NCI-H82 treated with DMSO at 0.1 percent for 48 hours (cell line): Measurements from ENCODE around the gene ENO3.

Experiments
- DNase-seq: peaks from one replicate; lab custom pipeline; 2025; ENCODE audit not compliant: unreplicated experiment; lab: John Stamatoyannopoulos, UW

Gene ENO3

DNA sequence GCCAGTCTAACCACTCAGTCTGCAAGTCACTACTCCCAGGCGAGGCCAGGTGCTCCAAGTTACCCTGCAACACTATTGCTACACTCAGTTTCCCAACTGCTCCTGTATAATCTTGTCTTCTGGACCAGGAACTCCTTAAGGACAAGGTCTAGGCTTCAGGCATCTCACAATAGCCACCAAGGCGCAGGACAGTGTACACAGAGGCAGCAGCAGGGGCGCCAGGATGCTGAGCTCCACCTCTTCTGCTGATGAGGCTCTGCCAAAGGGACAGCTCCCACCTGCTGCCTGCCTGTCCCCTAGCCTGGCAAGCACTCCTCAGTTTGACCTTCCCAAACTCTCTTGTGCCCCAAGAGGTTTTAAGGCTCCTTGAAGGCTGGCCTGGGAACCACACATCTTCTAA lies 14.5 kb upstream of the ENO3 start:
- no peak for DNase-seq

DNA sequence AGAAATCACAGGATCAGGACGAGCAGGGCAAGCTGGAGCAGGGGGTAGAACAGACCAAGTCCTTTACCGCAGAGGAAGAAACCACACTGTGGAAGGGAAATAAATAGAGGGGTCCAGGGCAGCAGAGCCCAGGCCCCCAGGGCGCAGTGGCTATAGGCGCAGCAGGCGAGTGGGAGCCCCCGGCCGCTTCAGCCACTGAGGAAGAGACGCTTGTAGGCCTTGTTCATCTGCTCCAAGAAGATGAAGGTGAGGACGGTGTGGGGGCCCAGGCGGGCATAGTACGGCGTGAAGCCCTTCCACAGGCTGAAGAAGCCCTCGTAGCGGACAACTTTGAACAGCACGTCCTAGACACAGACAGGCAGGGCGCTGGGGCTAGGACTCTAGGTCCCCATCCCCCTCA lies 13.4 kb upstream of the ENO3 start:
- DNase-seq, result no peak

DNA sequence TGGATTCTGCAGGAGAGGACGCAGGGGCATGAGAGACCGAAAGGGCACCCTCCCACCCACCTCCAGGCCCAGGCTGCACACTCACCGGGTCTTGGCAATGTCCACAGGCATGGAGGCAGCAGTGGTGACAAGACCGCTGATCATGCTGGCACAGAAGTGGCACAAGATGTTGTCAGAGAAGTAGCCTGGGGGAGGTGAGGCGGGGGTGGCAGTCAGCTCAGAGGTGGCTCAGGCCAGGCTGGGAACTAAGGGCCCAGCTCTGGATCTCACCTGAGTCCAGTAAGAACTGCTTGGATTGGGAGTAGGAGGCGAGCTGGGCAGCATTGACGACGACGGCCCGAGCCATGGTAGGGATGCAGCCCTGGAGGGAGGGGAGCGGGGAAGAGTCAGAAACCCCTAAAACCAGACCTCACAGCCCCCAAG lies 12.8 kb upstream of the ENO3 start:
- DNase-seq, result no peak

DNA sequence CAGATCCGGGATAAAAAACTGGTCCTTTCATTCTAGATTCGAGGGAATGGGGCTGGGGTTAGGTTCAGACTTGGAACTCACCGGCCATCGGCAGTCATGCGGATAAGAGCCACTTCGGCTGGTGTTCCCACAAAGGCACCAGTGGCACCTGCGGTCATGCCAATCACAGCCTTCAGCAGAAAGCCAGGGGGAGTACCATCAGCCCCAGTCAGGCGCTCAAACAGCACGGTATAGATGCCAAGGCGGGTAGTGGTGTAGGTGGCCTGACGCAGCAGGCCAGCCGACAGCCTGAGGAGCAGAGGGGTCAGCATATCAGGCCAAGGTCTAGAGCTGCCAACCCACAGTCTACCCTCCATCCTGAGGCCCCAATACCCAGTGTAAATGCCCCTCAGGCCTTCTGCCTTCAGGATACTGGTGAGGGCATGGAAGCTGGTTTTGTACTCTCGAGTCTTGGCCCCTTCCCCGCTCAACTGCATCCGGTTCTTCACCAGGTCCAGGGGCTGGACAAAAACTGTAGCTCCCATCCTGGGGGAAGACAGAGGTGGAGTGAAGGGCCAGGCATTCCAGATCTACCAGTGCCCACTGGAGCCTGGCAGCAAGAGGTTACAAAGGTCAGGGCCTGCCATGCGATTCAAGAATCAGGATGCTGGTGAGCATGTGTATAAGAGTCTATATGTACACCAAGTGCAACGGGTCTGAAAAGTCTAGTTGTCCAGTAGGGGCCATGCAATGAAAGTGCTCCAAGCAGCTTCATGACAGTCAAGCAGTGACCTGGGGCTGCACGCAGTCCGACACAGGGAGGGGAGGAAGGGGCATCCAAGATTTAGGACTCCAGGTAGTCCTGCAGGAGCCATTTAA lies 12.0 kb upstream of the ENO3 start:
- no peak for DNase-seq

DNA sequence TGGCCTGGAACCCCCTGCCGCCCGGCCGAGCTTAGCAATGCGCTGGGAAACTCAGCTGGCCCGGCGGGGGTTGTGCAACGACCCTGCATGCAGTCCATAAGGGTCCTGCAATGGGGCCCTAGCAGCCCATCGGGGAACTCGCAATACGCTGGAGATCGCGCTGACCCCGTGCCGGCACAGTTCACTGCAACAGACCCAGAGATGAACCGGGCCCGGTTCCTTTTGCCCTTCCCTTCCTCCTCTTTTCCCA lies 11.4 kb upstream of the ENO3 start:
- no peak for DNase-seq

DNA sequence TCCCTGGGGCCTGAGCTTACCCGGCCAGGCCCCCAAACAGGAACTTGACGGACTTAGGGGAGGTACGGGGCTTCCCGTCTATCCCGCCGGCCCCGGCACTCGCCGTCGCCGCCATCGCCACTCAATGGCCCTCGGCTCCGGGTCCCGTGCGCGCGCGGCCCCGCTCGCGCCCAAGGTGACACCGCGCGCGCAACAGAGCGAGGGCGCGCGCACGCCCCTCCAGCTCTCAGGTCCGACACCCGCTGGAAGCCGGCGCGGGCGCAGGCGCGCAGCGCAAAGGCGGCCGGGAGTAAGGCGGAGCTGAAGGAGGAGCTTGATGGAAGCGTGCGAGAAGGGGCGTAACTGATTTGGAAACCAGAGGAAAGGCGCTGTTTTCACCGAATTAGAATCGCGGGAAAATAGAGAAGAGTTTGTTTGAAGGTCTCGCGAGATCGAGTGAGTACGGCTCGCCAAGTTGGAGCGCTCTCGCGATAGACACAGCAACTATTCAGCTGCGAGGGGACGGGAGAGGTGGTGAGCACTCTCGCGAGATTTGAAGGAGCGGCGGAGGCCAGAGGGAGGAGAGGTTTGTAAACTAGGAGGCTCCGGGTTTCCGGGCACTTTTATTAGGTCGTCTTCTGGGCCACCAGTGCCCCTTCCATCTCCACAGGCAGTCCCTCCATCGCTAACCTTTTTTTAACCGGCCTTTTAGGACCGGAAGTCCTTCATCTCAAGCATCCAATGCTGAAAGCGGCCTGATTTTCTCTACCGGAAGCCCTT lies 10.9 kb upstream of the ENO3 start, which contains the start of the genes RNF167 and SLC25A11:
Gene RNF167 (plus strand): TSS at position 473 of the 759 bp plus-strand sequence. CDS start 642 bp downstream, outside the sequence.
Gene SLC25A11 (minus strand): TSS at position 251 of the 759 bp plus-strand sequence. CDS start 136 bp downstream, at position 115.
- DNase-seq, result peak; percentile 97

DNA sequence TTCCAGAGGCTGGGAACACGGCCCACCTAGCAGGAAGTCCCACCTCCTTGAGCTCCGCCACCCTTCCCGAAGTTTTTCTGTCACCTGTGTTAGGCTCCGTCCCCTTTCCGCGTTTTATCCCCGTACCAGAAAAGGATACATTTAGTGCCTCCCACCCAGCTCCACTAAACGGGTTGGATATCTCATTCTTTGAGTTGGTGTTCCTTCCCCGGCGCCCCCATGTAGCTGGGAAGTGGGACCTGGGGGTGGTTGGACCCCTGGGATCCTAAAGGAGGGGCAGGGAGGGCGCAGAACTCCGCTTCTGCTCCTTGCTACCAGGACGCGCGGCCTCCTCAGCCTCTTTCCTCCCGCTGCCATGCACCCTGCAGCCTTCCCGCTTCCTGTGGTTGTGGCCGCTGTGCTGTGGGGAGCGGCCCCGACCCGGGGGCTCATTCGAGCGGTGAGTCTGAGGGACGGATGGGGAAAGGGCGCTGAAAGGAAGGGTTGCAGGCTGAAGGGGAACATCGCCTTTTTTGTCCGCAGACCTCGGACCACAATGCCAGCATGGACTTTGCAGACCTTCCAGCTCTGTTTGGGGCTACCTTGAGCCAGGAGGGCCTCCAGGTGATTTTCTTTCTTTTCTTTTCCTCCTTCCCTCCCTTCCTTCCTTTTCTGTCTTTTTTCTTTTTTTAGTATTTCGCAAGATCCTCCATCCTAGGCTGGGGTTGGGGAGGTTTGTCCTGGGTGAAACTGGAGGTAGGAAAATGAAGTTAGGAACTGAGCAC lies 10.2 kb upstream of the ENO3 start:
- no peak for DNase-seq

DNA sequence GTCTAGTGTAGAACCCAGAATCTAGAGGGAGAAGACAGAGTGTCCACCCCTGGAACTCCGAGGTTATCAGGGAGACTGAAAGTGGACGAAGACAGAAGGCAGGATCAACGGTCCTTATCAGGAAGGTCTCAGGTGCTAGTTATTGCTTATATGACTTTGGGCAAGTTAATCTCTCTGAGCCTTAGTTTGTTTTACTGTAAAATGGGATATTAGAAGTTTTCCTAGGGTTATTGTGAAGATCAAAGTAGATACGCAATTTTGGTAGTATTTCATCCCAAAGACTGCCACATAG lies 9.7 kb upstream of the ENO3 start:
- DNase-seq, result no peak

DNA sequence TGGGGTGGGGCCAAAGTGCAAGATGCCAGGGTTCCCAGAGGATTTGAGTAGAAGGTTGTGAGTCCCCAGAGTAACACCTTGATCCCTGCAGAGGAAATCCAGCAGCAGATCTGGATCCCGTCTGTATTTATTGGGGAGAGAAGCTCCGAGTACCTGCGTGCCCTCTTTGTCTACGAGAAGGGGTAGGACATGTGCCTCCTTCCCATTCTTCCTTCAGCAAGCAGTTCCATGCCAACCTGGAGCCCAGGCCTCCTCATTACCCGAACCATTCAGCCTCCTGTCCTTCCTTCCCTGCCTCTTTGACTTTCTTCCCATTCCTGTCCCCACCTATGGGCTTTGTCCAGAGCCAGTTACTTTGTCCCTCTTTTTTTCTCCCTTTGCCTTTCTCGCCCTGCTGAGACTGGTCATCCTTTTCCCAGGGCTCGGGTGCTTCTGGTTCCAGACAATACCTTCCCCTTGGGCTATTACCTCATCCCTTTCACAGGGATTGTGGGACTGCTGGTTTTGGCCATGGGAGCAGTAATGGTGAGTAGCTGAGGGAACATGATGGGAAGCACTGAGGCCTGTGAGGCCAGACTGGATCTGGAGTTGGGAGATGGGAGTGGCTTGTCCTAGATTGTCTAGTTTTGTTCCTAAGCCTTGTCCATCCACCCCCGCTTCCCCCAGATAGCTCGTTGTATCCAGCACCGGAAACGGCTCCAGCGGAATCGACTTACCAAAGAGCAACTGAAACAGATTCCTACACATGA lies 8.0 kb upstream of the ENO3 start:
- DNase-seq, result no peak

DNA sequence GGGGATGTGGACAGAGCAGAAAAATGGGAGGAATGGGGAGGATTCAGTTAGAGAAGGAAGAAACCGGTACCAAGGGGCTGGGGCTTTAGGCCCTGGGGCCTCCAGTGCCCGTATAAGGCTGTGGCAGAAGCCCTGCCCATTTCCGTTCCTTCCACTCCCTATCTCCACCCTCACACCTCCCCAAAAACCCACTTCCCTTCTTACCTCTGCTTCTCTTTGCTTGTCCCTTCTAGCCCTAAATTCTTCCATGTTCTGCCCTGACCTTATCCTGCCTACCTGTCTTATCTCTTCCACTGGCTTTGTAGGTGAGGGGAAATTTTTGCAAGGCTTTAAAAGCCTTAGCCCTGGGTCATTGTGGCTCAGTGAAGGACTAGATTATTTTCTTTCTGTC lies 6.8 kb upstream of the ENO3 start:
- DNase-seq, result no peak

DNA sequence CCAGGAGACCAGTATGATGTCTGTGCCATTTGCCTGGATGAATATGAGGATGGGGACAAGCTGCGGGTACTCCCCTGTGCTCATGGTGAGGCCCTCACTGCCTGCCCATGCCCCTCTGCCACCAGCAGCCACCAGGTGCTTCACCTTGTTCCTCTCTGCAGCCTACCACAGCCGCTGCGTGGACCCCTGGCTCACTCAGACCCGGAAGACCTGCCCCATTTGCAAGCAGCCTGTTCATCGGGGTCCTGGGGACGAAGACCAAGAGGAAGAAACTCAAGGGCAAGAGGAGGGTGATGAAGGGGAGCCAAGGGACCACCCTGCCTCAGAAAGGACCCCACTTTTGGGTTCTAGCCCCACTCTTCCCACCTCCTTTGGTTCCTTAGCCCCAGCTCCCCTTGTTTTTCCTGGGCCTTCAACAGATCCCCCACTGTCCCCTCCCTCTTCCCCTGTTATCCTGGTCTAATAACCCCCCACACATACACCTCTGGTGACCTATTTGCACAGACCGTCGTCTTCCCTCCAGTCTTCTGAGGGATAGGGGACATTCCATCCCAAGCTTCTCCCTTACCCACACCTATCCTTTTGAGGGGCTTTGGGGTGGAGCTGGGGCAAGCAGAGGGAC lies 6.3 kb upstream of the ENO3 start:
- DNase-seq, result no peak

DNA sequence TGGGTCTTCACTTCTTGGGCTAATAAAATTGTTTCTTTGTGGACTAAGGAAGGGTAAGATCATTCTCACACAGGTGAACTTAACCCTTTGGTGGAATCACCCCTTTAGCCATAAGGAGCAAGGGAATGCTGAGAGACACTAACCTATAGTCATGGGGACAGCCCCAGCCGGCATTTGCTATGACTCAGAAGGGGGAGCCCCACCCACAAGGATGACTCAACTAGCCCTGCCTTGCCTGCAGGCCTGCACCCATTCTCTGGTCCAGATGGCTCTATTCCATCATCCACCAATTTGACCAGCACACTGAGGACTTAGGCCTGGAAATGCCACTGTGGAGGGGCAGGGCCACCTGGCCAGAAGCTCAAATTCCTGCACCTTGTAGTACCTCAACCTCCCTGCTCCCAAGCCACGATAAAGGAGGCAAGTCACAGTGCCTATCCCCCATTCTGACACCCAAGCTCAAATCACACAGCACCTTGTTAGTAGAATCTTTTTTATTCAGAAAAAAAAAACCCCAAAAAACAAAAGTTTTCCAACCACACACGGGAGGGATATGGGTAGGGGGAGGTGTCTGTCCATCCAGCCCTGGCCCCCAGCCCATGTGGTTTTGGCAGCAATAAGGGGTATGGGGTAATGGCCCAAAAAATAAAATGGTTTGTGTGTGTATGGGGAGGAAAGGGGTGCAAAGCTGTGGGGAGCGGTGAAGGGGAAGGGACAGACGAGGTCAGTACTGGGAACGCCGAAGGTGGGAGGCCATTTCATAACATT lies 5.6 kb upstream of the ENO3 start:
- DNase-seq, result no peak

DNA sequence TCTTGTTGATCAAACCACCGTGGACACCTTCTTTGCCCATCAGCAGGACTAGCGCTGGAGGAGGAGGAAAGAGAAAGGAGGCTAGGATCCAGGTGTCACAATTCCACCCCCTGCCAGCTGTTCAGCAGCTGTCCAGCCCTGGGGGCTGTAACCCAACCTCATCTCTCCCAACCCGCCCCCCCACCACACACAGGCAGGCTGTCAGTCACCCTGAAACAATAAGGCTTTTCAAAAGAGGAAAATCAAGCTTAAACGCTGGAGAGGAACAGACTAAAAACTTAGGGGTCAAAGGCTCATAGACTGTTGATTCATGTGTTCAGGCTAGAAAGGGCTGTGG lies 5.0 kb upstream of the ENO3 start:
- DNase-seq, result no peak

DNA sequence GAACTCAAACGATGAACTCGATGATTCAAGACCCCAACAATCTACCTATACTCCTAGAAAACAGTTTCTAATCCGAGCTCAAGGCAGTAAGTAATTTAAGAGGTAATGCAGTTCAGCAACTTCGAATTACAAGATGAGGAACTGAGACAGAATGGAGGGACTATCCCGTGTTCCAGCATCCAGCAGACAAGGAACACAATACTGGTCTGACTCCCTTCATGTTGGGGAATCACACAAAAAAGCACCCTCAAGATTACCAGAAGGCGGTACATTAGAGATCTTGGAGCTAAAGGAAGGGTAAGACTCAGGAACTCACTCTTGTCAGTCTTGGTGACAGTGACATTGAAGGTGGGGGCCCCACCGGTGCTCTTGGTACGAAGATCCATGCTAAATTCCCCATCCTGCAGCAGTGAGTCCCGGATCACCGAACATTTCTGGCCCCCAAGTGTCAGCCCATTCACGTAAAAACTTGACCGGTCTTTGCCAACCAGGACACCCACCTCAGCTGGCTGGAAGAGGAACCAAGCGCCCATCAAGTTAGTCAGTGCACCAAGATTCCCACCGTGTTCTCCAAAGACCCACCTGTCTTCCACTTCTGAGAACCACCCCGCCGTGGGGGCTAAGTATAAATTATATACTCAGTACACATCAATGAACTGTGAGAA lies 4.5 kb upstream of the ENO3 start:
- no peak for DNase-seq

DNA sequence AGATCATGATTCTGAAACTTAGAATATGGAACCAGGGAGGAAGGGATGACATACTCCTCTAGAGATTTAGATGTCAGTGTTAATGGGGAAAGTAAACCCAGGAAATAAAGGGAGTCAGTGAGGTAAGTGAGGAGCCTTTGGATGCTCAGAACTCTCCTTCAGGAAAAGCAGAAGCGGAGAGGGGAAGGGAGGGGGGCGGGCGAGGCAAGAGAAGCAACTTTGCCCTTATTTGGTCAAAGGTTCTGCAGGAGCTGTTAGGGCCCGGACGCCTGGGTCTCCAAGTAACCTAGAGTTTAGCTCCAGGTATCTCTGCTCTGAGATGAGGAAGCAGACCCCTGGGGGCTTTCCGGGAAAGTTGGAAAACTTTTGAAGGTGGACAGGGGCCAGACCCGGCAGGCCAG lies 3.9 kb upstream of the ENO3 start:
- no peak for DNase-seq

DNA sequence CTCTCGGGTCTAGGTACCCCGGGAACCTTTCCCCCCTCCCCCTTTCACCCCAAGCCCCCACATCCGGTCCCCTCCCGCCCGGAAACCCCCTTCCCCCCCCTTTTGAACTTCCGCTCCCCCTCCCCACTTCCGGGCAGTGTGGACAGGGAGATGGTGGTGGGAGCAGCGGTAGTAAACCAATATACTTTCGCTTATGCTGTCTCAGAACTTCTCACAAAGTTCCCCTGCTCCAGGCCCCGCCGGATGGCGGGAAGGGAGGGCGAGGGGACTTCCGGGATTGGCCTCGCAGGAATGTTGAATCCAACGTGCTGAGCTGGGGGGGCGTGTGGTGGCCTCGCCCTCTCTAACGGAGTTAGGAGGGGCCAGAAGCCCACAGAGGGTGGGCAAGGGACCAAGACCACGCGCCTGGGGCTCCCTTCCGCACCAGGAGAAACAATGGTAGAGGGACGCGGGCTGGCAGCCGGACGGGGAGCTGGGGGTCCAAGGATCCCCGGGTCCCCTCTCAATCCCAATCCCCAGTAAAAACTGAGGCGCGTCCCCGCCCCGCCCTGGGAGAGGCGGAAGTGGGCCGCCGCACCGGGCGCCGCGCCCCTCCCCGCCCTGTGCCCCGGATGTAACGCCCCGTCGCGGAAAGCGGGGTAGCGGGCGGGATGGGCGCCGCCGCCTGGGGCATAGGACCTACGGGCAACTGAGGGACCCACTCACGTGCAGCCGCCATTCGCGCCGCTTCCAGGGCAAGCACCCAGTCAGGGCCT lies 3.3 kb upstream of the ENO3 start:
- DNase-seq, result peak; percentile 28

DNA sequence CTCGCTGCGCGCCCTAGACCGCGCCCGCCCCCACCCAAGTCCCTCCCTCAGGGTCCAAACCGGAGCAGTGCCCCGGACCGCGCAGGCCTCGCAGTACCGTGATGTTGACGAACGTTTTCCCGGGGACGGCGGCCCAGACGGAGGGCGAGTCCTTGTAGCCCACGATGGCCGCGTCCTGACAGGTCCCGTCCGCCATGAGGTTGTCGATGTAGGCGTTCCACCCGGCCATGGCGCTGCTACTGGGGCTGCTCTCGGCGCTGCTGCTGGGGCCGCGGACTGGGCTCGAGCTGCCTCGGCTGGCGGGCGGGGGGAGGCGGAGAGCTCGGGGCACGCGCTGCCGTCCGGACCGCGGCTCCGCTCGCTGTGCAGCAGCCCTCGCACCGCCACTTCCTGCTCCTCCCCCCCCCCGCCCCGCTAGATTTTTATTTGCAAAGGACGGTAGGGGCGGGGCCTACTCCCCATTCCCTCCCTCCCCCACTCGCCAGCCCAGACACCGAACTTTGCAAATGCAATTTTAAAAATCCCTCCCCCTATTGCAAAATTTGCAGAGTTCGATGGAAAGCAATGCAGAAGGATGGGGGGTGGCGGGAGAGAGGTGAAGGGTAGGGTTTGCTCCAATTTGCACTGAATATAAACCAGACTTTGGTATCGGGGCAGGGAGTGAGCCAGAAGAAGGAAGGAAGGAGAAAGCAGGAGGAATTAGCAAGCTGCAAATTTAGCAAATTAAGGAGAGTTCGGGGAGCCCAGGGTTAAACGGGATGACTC lies 2.6 kb upstream of the ENO3 start, which contains the start of gene PFN1:
Gene PFN1 (minus strand): TSS at position 365 of the 765 bp plus-strand sequence. CDS start 136 bp downstream, at position 229.
- peak; percentile 81 for DNase-seq

DNA sequence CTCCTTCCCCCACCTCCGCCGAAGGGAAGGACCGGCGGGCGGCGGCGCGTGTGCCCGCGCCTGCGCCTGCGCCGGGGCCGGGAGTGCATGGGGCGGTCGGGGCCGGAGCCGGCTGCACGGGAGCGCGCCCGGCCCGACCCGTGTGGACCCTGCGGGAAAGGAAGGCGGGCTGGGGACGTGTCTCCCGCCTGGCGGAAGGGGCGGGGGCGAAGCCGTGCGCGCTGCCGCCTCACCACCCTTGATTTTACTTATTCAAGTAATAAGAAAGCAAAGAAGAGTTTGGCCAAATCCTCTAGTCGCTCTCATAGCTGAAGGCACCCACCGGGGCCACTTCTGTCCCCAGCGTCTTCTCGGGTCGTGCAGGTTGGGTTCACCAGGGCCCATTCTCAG lies 2.0 kb upstream of the ENO3 start:
- DNase-seq, result peak; percentile 83
